Esophagus muscularis mucosa (tissue), 4 donors: Measurements from ENCODE around the gene JMJD7. TPM values are rescaled to one million over a fixed set of nuclear protein-coding genes. Genes with fewer than 3 reads are reported as not detected.

Experiments
- DNase-seq: peaks from one replicate; pipeline ENCODE4 v3.0.0-alpha.2; 2017; ENCODE audit errors: extremely low spot score
- H3K27ac ChIP-seq, 4 donors: fragments of 200-600 bp; sonication (generic); replicated peaks in 1 of 4; 1 replicate in 3 of 4; 2 replicates in 1 of 4; pipeline ENCODE4 v1.5.1; 2016 to 2019; ENCODE audit warnings: mild to moderate bottlenecking in 1 of 4
- H3K27me3 ChIP-seq, 4 donors: fragments of 200-600 bp; sonication (generic); one replicate each; pipeline versions ENCODE4 v1.5.1 to v1.6.0; 2016 to 2019
- H3K36me3 ChIP-seq, 4 donors: fragments of 200-600 bp; sonication (generic); one replicate each; pipeline ENCODE4 v1.5.1; 2016 to 2019
- H3K4me1 ChIP-seq, 4 donors: fragments of 200-600 bp; sonication (generic); one replicate each; pipeline ENCODE4 v1.5.1; 2016 to 2019
- H3K4me3 ChIP-seq, 4 donors: fragments of 200-600 bp; sonication (generic); 1 replicate in 2 of 4; 2 replicates in 2 of 4; pipeline ENCODE4 v1.5.1; 2016 to 2019; ENCODE audit warnings: mild to moderate bottlenecking in 4 of 4, moderate library complexity in 1 of 4
- H3K9me3 ChIP-seq, 4 donors: fragments of 200-600 bp; sonication (generic); 1 replicate in 3 of 4; 2 replicates in 1 of 4; pipeline ENCODE4 v1.5.1; 2016 to 2019
- CTCF ChIP-seq, 3 experiments: fragments of 200-600 bp in 2 of 3; fragments of 450-650 bp in 1 of 3; sonication (generic) in 2 of 3; IDR thresholded peaks; one replicate each; pipeline ENCODE4 v1.5.1; 2017 to 2019; ENCODE audit warnings: antibody characterized with exemption in 3 of 3, mild to moderate bottlenecking in 2 of 3, moderate library complexity in 1 of 3
- EP300 ChIP-seq: sonication (generic); formaldehyde crosslinking; IDR thresholded peaks from one replicate; pipeline ENCODE4 v1.6.1; 2017; ENCODE audit warnings: antibody characterized with exemption
- POLR2A ChIP-seq: fragments of 450-650 bp; IDR thresholded peaks from one replicate; pipeline ENCODE4 v1.6.1; 2017; ENCODE audit warnings: antibody characterized with exemption, moderate library complexity, mild to moderate bottlenecking, low read depth
- POLR2AphosphoS5 ChIP-seq, 2 donors: sonication (generic); formaldehyde crosslinking; IDR thresholded peaks; one replicate each; pipeline ENCODE4 v1.6.1; 2017; ENCODE audit warnings: antibody characterized with exemption in 2 of 2
- WGBS: methylation state at CpG from one replicate; pipeline ENCODE4 v1.1.5; 2018; 5-methylcytosine and 5-hydroxymethylcytosine counted together
- intact Hi-C: fragments of 100-400 bp; cut with DNase I; formaldehyde crosslinking; loops from one replicate; pipeline ENCODE4 v1.15.1; 2023
- total RNA-seq, 4 donors: library from RNA; depleted of rRNA; stranded (reverse); fragments of >200 nt; gene quantifications; one replicate each; pipeline versions ENCODE4 v1.1.0 to v1.2.1, GENCODE V29; 2016

JMJD7 gene
- total RNA-seq, 4 donors from 2014 or later: 6.2 to 9.6 (median 7.5) TPM

GRCh38 chr15:41840673-41841072, 12.8 kb downstream of the JMJD7 start:
- no peak for DNase-seq
- no peak for TF ChIP-seq EP300
- TF ChIP-seq CTCF (IDR thresholded peaks at IDR 0.05): no peak
- no peak for TF ChIP-seq POLR2AphosphoS5 (IDR thresholded peaks at IDR 0.05)
- TF ChIP-seq POLR2A: no peak
- no peak overlapping the region for H3K27ac ChIP-seq
- intact Hi-C loops: no loop called here
- no peaks in the 10 kb centered on the region for H3K27me3 ChIP-seq
- peaks cover 23 to 83% (median 68%) of the 10 kb centered on the region in 4 donors for H3K36me3 ChIP-seq
- 91% methylated on average over 15 of the region's 15 CpGs for WGBS
- no peaks in the 10 kb centered on the region for H3K9me3 ChIP-seq
- no peak overlapping the region for H3K4me3 ChIP-seq
- H3K4me1 ChIP-seq: peaks cover 0 to 6% (median 0%) of the 10 kb centered on the region in 4 donors

DNA sequence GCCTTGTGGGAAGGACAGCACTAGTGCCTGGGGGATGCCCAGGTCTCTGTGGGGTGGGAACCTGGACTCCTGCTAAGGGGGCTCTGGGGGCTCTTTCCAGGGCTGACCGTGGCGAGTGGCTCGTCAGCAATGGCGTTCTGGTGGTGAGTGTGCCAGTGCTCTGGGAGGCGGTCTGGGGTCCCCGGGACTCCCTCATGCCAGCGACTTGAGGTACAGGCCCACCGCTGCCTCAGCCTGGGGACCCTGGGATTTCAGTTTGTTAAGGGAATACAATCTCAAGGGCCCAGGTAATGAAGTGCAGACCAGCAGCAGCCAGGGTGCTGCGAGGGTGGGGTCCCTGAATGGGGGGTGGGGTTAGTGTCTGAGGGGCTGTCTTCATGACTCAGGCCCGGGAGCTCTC, 13.2 kb downstream of the JMJD7 start:
- no peaks in the 10 kb centered on the region for H3K27me3 ChIP-seq
- WGBS: no CpG with 5 or more reads among the region's 10 CpGs
- intact Hi-C loops: no loop called here
- no peak for TF ChIP-seq POLR2A
- TF ChIP-seq EP300: no peak
- TF ChIP-seq POLR2AphosphoS5 (IDR thresholded peaks at IDR 0.05): no peak
- no peak for TF ChIP-seq CTCF (IDR thresholded peaks at IDR 0.05)
- DNase-seq: no peak
- peaks cover 25 to 83% (median 72%) of the 10 kb centered on the region in 4 donors for H3K36me3 ChIP-seq
- no peak overlapping the region for H3K4me3 ChIP-seq
- no peak overlapping the region for H3K27ac ChIP-seq
- peaks cover 0 to 1% (median 0%) of the 10 kb centered on the region in 4 donors for H3K4me1 ChIP-seq
- no peaks in the 10 kb centered on the region for H3K9me3 ChIP-seq

DNA sequence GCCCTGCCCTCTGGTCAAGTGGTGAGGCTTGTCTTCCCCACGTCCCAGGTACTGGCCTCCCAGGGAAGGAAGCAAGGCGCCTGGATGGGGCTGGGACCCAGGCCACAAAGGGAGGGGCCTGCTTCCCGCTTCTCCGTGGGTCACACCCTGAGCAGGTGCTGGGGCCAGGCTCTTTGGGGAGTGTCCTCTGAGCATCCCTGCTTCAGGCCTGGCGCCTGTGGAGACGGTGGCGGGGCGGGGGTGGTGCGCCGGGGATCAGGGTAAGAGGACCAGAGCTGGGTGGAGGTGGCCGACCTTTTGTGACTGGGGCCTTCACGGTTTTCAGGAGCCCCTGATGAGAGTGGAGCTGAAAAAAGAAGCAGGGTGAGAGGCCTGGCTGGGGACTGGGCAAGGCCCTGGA, 14.3 kb downstream of the JMJD7 start:
- Histone ChIP-seq H3K9me3 (no peaks in the 10 kb centered on the region), H3K4me1 (no peaks in the 10 kb centered on the region), H3K4me3 (no peak overlapping the region), H3K27ac (no peak overlapping the region), H3K36me3 (peaks cover 34 to 84% (median 76%) of the 10 kb centered on the region in 4 donors), H3K27me3 (no peaks in the 10 kb centered on the region)
- no peak for TF ChIP-seq EP300
- TF ChIP-seq CTCF (IDR thresholded peaks at IDR 0.05): no peak
- no peak for TF ChIP-seq POLR2AphosphoS5 (IDR thresholded peaks at IDR 0.05)
- no peak for TF ChIP-seq POLR2A
- 76% methylated on average over 12 of the region's 12 CpGs for WGBS
- intact Hi-C loops: no loop called here
- no peak for DNase-seq

- TF ChIP-seq POLR2A (no peak), EP300 (no peak), CTCF (IDR thresholded peaks at IDR 0.05) (no peak), POLR2AphosphoS5 (IDR thresholded peaks at IDR 0.05) (no peak)
- 100% methylated on average over 1 of the region's 10 CpGs for WGBS
- Histone ChIP-seq H3K27me3 (no peaks in the 10 kb centered on the region), H3K36me3 (peaks cover 43 to 88% (median 82%) of the 10 kb centered on the region in 4 donors), H3K4me1 (no peaks in the 10 kb centered on the region), H3K27ac (no peak overlapping the region), H3K4me3 (no peak overlapping the region), H3K9me3 (no peaks in the 10 kb centered on the region)
- intact Hi-C loops: no loop called here
- no peak for DNase-seq
Measured at GRCh38 chr15:41843571-41843970, 15.7 kb downstream of the JMJD7 start.

GRCh38 chr15:41844814-41845213, 16.9 kb downstream of the JMJD7 start:
- peaks cover 43 to 90% (median 84%) of the 10 kb centered on the region in 4 donors for H3K36me3 ChIP-seq
- no peak overlapping the region for H3K4me3 ChIP-seq
- no peaks in the 10 kb centered on the region for H3K4me1 ChIP-seq
- WGBS: 87% methylated on average over 3 of the region's 12 CpGs
- no peak for DNase-seq
- TF ChIP-seq EP300 (no peak), POLR2A (no peak), POLR2AphosphoS5 (IDR thresholded peaks at IDR 0.05) (no peak), CTCF (IDR thresholded peaks at IDR 0.05) (no peak)
- H3K27me3 ChIP-seq: no peaks in the 10 kb centered on the region
- no peak overlapping the region for H3K27ac ChIP-seq
- intact Hi-C loops: no loop called here
- no peaks in the 10 kb centered on the region for H3K9me3 ChIP-seq
